SK-N-SH (cell line): ENCODE measurements around the gene LIMA1. TPM values are rescaled to one million over a fixed set of nuclear protein-coding genes. Genes with fewer than 3 reads are reported as not detected.

Experiments used
- CTCF ChIA-PET: fragments of 300-600, 350-600 bp; formaldehyde crosslinking; extraction: SDS; loops from one replicate; lab custom pipeline; 2021; lab: Yijun Ruan, JAX
- POLR2A ChIA-PET: fragments of 350-600 bp; sonication (Branson Sonifier 250); formaldehyde crosslinking; extraction: SDS; loops from one replicate; lab custom pipeline; 2020; ENCODE audit warnings: antibody characterized with exemption, inconsistent platforms; lab: Yijun Ruan, JAX
- DNase-seq: peaks from one replicate; pipeline ENCODE4 v3.0.0; 2012
- H2AFZ ChIP-seq: fragments of 200-600 bp; sonication (generic); 2 replicates; pipeline ENCODE4 v1.8.1; 2016; ENCODE audit warnings: antibody characterized with exemption, mild to moderate bottlenecking, low read depth
- H3F3A ChIP-seq: fragments of 200-600 bp; sonication (generic); replicated peaks from 2 replicates; pipeline ENCODE3; 2016; ENCODE audit warnings: antibody characterized with exemption, mild to moderate bottlenecking; ENCODE audit not compliant: insufficient read depth
- H3K27ac ChIP-seq, 2 experiments: fragments of 200-500 bp in 1 of 2; fragments of 200-600 bp in 1 of 2; sonication (Bioruptor generic) in 1 of 2; sonication (generic), shearing (Covaris generic) in 1 of 2; 2 replicates each; pipeline versions ENCODE4 v1.5.1 to v1.6.1; 2014 to 2016; ENCODE audit warnings: low read depth in 2 of 2, inconsistent platforms in 1 of 2, low read length in 1 of 2, mild to moderate bottlenecking in 1 of 2, mixed read lengths in 1 of 2
- H3K27me3 ChIP-seq: fragments of 200-600 bp; sonication (generic), shearing (Covaris generic); 2 replicates; pipeline ENCODE4 v1.6.1; 2016; ENCODE audit warnings: mixed run types; ENCODE audit not compliant: insufficient read depth
- H3K36me3 ChIP-seq, 2 experiments: fragments of 200-500 bp in 1 of 2; fragments of 200-600 bp in 1 of 2; sonication (Bioruptor generic) in 1 of 2; sonication (generic) in 1 of 2; replicated peaks in 1 of 2; 2 replicates each; pipeline versions ENCODE3 to v1.5.1; 2014 to 2016; ENCODE audit warnings: low read length in 1 of 2, mild to moderate bottlenecking in 1 of 2; ENCODE audit not compliant: insufficient read depth in 2 of 2, control insufficient read depth in 1 of 2
- H3K4me1 ChIP-seq, 2 experiments: fragments of 200-500 bp in 1 of 2; fragments of 200-600 bp in 1 of 2; sonication (Bioruptor generic) in 1 of 2; sonication (generic), shearing (Covaris generic) in 1 of 2; 2 replicates each; pipeline versions ENCODE4 v1.5.1 to v1.6.1; 2014 to 2016; ENCODE audit warnings: low read depth in 1 of 2, low read length in 1 of 2, mixed run types in 1 of 2; ENCODE audit not compliant: insufficient read depth in 2 of 2, control insufficient read depth in 1 of 2
- H3K4me2 ChIP-seq: fragments of 200-600 bp; sonication (generic), shearing (Covaris generic); 2 replicates; pipeline ENCODE4 v1.6.1; 2017; ENCODE audit warnings: mixed run types
- H3K4me3 ChIP-seq, 2 experiments: fragments of 200-500 bp in 1 of 2; fragments of 200-600 bp in 1 of 2; sonication (Bioruptor generic) in 1 of 2; sonication (generic), shearing (Covaris generic) in 1 of 2; 2 replicates each; pipeline versions ENCODE4 v1.5.1 to v1.8.1; 2014 to 2016; ENCODE audit warnings: low read depth in 2 of 2, inconsistent platforms in 1 of 2, low read length in 1 of 2, mild to moderate bottlenecking in 1 of 2, mixed read lengths in 1 of 2, moderate library complexity in 1 of 2
- H3K79me2 ChIP-seq: fragments of 200-600 bp; sonication (generic); 2 replicates; pipeline ENCODE4 v1.8.1; 2017; ENCODE audit warnings: mild to moderate bottlenecking; ENCODE audit not compliant: insufficient read depth
- H3K9ac ChIP-seq: fragments of 200-600 bp; sonication (generic); 2 replicates; pipeline ENCODE4 v1.6.1; 2017; ENCODE audit warnings: mixed run types
- H3K9me2 ChIP-seq: fragments of 200-600 bp; sonication (generic); 2 replicates; pipeline ENCODE4 v1.6.1; 2017; ENCODE audit warnings: mixed run types
- H3K9me3 ChIP-seq: fragments of 200-600 bp; sonication (generic); 2 replicates; pipeline ENCODE4 v1.6.1; 2017; ENCODE audit warnings: mixed run types, mild to moderate bottlenecking, moderate library complexity
- H4K20me1 ChIP-seq: fragments of 200-600 bp; sonication (generic); 2 replicates; pipeline ENCODE4 v1.6.1; 2017; ENCODE audit warnings: mild to moderate bottlenecking, mixed run types; ENCODE audit not compliant: insufficient read depth
- FOSL2 ChIP-seq: IDR thresholded peaks from 2 replicates; pipeline ENCODE4 v1.4.0; 2012; ENCODE audit warnings: low read depth, mild to moderate bottlenecking, moderate library complexity, borderline replicate concordance
- GABPA ChIP-seq: IDR thresholded peaks from 2 replicates; pipeline ENCODE4 v1.4.0; 2012; ENCODE audit warnings: low read depth, mild to moderate bottlenecking
- GATA2 ChIP-seq: sonication (generic); formaldehyde crosslinking; IDR thresholded peaks from 2 replicates; pipeline ENCODE4 v1.5.0; 2020; ENCODE audit warnings: mild to moderate bottlenecking, missing genetic modification reagents
- JUND ChIP-seq: IDR thresholded peaks from 2 replicates; pipeline ENCODE4 v1.4.0; 2012
- RXRA ChIP-seq: IDR thresholded peaks from 2 replicates; pipeline ENCODE4 v1.4.0; 2012; ENCODE audit warnings: low read depth, mild to moderate bottlenecking, borderline replicate concordance
- TAF1 ChIP-seq: IDR thresholded peaks from 2 replicates; pipeline ENCODE4 v1.6.1; 2012; ENCODE audit warnings: low read depth, mild to moderate bottlenecking, low read length, moderate library complexity, borderline replicate concordance
- TEAD4 ChIP-seq: IDR thresholded peaks from 2 replicates; pipeline ENCODE4 v1.4.0; 2012; ENCODE audit warnings: mild to moderate bottlenecking, borderline replicate concordance; ENCODE audit not compliant: insufficient read depth
- WGBS: methylation state at CpG from one replicate; pipeline ENCODE4 v1.1.6; 2017; ENCODE audit warnings: low lambda C conversion rate; 5-methylcytosine and 5-hydroxymethylcytosine counted together
- polyA plus RNA-seq, 3 experiments: library from polyadenylated mRNA; depleted of rRNA; stranded (reverse); fragments of >200 nt; gene quantifications; 2 replicates each; pipeline ENCODE4 v1.2.3, GENCODE V29; 2012
- TF ChIP-seq, protein P1 (sequence below): IDR thresholded peaks from 2 replicates; pipeline ENCODE4 v1.4.0; 2012; ENCODE audit warnings: low read depth, borderline replicate concordance
- TF ChIP-seq, protein P2 (sequence below): IDR thresholded peaks from 2 replicates; pipeline ENCODE4 v1.4.0; 2012; ENCODE audit warnings: low read depth, borderline replicate concordance
- TF ChIP-seq, protein P3 (sequence below): IDR thresholded peaks from 2 replicates; pipeline ENCODE4 v1.6.1; 2012; ENCODE audit warnings: mild to moderate bottlenecking, low read depth, low read length, moderate library complexity

Gene LIMA1
- polyA plus RNA-seq, 1 of the 3 experiments (the other 2 are of a cell fraction): 96.6 TPM

DNA sequence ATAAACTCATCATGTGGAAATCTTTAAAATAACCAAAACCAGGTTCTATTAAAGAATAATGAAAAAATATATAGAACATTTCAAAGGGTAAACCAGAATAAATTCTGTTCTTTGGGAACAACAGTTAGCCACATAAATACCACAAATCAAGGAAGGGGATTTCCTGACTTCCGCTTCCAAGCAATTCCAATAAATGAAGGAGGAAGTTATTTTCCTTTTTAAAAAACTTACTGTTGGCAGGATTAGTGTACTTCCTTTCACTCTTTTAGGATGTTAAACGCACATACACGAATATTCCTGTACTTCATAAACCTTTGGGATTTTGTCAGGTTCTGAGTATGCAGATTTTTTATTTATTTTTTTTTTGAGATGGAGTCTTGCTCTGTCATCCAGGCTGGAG, 13.7 kb upstream of the LIMA1 start:
- Histone ChIP-seq H3K4me2 (no peak overlapping the region), H3K4me1 (peaks cover 0 to 6% of the 10 kb centered on the region in 2 experiments; a peak in 1 of 4 replicates), H3K9me3 (no peaks in the 10 kb centered on the region; the same call in 1 of the 2 replicates), H4K20me1 (no peaks in the 10 kb centered on the region), H3K79me2 (no peaks in the 10 kb centered on the region; the same call in 1 of the 2 replicates), H3K4me3 (no peak overlapping the region), H2AFZ (no peak overlapping the region), H3K27me3 (no peaks in the 10 kb centered on the region), H3K36me3 (peaks cover 0 to 2% of the 10 kb centered on the region in 2 experiments), H3K27ac (no peak overlapping the region), H3K9me2 (no peaks in the 10 kb centered on the region), H3K9ac (no peak overlapping the region)
- WGBS: 76% methylated on average over 3 of the region's 3 CpGs
- POLR2A ChIA-PET: no interaction called here
- no peak for DNase-seq
- TF ChIP-seq FOSL2 (no peak), GABPA (no peak), RXRA (no peak), JUND (no peak), TEAD4 (no peak), TAF1 (no peak)
- TF ChIP-seq, protein P1, sequence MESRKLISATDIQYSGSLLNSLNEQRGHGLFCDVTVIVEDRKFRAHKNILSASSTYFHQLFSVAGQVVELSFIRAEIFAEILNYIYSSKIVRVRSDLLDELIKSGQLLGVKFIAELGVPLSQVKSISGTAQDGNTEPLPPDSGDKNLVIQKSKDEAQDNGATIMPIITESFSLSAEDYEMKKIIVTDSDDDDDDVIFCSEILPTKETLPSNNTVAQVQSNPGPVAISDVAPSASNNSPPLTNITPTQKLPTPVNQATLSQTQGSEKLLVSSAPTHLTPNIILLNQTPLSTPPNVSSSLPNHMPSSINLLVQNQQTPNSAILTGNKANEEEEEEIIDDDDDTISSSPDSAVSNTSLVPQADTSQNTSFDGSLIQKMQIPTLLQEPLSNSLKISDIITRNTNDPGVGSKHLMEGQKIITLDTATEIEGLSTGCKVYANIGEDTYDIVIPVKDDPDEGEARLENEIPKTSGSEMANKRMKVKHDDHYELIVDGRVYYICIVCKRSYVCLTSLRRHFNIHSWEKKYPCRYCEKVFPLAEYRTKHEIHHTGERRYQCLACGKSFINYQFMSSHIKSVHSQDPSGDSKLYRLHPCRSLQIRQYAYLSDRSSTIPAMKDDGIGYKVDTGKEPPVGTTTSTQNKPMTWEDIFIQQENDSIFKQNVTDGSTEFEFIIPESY: no peak
- TF ChIP-seq, protein P2, sequence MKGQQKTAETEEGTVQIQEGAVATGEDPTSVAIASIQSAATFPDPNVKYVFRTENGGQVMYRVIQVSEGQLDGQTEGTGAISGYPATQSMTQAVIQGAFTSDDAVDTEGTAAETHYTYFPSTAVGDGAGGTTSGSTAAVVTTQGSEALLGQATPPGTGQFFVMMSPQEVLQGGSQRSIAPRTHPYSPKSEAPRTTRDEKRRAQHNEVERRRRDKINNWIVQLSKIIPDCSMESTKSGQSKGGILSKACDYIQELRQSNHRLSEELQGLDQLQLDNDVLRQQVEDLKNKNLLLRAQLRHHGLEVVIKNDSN: no peak
- TF ChIP-seq, protein P3, sequence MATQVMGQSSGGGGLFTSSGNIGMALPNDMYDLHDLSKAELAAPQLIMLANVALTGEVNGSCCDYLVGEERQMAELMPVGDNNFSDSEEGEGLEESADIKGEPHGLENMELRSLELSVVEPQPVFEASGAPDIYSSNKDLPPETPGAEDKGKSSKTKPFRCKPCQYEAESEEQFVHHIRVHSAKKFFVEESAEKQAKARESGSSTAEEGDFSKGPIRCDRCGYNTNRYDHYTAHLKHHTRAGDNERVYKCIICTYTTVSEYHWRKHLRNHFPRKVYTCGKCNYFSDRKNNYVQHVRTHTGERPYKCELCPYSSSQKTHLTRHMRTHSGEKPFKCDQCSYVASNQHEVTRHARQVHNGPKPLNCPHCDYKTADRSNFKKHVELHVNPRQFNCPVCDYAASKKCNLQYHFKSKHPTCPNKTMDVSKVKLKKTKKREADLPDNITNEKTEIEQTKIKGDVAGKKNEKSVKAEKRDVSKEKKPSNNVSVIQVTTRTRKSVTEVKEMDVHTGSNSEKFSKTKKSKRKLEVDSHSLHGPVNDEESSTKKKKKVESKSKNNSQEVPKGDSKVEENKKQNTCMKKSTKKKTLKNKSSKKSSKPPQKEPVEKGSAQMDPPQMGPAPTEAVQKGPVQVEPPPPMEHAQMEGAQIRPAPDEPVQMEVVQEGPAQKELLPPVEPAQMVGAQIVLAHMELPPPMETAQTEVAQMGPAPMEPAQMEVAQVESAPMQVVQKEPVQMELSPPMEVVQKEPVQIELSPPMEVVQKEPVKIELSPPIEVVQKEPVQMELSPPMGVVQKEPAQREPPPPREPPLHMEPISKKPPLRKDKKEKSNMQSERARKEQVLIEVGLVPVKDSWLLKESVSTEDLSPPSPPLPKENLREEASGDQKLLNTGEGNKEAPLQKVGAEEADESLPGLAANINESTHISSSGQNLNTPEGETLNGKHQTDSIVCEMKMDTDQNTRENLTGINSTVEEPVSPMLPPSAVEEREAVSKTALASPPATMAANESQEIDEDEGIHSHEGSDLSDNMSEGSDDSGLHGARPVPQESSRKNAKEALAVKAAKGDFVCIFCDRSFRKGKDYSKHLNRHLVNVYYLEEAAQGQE: no peak
- TF ChIP-seq, all 33 proteins: peak for 0
- CTCF ChIA-PET: interaction anchor here (0.8 to 2.2 kb wide), 4 partner anchors 9 to 330 kb away, joined by 3 to 8 read pairs (median 3); no protein-coding TSS in a partner anchor
- peaks cover 7% of the 10 kb centered on the region for H3F3A ChIP-seq

DNA sequence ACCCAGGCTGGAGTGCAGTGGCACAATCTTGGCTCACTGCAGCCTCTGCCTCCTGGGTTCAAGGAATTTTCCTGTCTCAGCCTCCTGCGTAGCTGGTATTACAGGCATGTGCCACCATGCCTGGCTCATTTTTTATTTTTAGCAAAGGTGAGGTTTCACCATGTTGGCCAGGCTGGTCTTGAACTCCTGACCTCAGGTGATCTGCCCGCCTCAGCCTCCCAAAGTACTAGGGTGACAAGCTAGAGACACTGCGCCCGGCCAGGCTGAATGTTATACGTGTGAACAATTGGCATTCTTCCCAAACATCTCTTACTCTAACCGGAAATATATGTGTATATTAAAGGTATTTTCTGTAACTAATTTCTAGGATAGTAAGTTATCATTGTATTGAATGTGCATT, 13.2 kb upstream of the LIMA1 start:
- H2AFZ ChIP-seq: no peak overlapping the region
- H3K4me3 ChIP-seq: no peak overlapping the region
- 88% methylated on average over 6 of the region's 6 CpGs for WGBS
- no peaks in the 10 kb centered on the region for H3K9me2 ChIP-seq
- H3K4me1 ChIP-seq: peaks cover 0 to 6% of the 10 kb centered on the region in 2 experiments; a peak in 1 of 4 replicates
- no peaks in the 10 kb centered on the region; the same call in 1 of the 2 replicates for H3K79me2 ChIP-seq
- ChIA-PET POLR2A (no interaction called here), CTCF (interaction anchor here (0.9 to 2.2 kb wide), 3 partner anchors 18 to 330 kb away, joined by 3 to 8 read pairs (median 4); no protein-coding TSS in a partner anchor)
- H3K9ac ChIP-seq: no peak overlapping the region
- H3F3A ChIP-seq: peaks cover 7% of the 10 kb centered on the region
- peaks cover 2% of the 10 kb centered on the region; the same call in 1 of the 2 replicates for H3K9me3 ChIP-seq
- H3K27ac ChIP-seq: no peak overlapping the region
- TF ChIP-seq GATA2 (CRISPR knock-in tag): no peak
- TF ChIP-seq, protein P2: no peak
- peaks cover 0 to 7% of the 10 kb centered on the region in 2 experiments for H3K36me3 ChIP-seq
- H4K20me1 ChIP-seq: no peaks in the 10 kb centered on the region
- H3K27me3 ChIP-seq: no peaks in the 10 kb centered on the region
- DNase-seq: no peak
- H3K4me2 ChIP-seq: no peak overlapping the region
